ENCODE data around the gene C14orf132.
A peak's percentile ranks its signal among the peaks of the same experiment; 100 is the strongest.

Gene C14orf132

DNA sequence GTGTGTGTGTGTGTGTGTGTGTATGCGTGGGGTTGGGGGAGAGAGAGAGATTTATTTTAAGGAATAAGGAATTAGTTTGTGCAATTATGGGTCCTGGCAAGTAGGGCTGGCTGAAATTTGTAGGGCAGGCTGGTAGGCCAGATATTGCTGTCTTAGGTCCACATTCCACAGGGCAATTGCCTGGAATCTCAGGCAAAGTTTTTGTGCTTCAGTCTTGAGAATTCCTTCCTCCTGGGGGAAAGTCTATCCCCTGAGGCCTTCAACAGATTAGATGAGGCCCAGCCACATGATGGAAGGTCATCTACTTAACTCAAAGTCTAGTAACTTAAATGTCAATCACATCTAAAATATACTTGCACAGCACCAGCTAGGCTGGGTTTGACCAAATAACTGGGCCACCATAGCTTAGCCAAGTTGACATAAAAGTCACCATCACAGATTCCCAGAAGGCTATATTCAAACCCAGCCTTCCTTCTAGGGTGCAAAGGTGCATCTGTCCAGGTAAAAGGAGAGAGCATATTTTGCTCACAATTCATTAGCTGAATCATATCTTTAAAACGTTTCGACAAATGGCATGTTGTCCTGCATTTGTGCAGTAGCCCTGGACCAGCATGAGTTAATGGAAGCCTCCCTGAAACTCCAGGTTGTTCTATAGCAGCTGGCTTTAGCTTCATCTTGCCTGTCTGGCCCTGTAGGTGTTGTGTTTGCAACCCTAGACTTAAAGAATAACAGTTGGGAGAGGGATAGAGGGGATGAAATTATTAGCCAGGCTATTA lies 63.1 kb downstream of the C14orf132 start:
- DNase-seq, result peak; percentile 41

DNA sequence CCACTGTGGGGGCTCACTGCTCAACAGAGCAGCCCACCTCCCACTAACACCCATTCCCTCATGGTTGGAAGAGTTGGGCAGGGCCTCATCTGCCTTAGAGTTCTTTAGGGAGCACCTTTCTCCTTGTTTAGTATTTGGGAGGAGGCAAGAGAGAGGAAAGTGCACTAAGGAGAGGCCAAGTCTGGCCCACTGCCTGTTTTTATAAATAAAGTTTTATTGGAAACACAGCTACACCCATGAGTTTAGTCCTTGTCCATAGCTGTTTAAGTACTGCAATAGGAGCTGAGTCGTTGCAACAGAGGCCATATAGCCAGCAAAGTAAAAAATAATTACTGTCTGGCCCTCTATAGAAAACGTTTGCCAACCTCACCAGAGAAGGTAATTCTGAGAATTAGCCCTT lies 63.9 kb downstream of the C14orf132 start:
- no peak for DNase-seq

DNA sequence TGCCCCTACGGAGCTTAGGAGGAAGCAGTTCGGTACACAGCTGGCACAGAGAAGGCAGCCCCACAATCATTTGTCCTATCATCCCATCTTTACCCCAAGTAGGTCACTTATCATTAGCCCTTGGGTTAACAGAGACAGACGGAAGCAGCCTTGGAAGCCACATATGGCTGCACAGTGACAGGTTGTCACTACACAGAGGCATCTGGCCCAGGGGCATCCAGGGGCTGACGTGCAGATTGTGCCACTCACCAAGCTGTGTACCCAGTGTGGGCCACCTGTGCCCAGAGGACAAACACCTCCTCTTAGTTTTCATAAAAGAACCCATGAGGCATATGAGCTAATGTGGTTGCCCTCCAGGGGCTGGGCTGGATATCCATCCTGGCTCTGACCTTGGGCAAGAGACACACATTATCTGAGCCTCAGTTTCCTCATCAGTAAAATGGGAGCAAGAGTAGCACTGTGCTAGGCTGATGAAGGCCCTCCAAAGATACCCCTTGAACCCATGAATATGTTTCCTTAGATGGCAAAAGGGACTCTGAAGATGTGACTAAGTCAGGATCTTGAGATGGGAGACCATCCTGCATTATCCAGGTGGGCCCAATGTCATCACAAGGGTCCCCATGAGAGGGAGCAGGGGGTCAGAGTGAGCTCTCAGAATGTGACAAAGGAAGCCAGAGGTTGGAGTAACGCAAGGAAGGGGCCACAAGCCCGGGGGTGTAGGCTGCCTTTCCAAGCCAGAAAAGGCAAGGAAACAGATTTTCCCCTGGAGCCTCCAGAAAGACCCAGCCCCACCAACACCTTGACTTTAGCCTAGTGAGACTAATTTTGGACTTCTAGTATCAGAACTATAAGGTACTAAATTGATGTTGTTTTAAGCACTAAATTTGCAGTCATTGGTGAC lies 64.6 kb downstream of the C14orf132 start:
- no peak for DNase-seq

DNA sequence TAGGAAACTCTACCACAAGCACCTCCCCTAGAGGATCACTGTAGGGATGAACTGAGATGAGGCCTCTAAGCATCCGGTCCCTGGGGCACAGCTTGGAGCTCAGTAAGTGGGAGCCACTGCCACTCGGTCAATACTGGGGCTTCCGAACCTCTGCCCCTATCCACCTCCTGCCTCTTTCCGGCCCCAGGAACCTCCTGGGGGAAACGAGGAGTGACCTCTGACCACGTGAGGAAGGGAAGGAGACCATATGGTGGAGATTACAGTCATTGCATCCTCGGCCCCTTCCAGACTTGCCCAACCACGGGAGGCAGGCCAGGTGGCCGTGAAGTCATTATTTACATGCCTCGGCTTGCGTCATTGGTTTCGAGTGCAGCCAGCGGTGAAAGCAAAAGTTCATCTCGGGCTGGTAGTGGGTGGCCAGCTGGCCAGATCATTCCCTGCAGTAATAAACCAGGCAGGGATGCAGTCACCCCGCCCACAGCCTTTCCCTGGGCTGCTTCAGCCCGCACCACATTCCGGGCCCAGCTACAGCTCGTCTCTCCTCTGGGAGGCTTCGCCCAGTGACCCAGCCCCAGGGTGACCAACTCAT lies 65.4 kb downstream of the C14orf132 start:
- DNase-seq, result peak; percentile 88

DNA sequence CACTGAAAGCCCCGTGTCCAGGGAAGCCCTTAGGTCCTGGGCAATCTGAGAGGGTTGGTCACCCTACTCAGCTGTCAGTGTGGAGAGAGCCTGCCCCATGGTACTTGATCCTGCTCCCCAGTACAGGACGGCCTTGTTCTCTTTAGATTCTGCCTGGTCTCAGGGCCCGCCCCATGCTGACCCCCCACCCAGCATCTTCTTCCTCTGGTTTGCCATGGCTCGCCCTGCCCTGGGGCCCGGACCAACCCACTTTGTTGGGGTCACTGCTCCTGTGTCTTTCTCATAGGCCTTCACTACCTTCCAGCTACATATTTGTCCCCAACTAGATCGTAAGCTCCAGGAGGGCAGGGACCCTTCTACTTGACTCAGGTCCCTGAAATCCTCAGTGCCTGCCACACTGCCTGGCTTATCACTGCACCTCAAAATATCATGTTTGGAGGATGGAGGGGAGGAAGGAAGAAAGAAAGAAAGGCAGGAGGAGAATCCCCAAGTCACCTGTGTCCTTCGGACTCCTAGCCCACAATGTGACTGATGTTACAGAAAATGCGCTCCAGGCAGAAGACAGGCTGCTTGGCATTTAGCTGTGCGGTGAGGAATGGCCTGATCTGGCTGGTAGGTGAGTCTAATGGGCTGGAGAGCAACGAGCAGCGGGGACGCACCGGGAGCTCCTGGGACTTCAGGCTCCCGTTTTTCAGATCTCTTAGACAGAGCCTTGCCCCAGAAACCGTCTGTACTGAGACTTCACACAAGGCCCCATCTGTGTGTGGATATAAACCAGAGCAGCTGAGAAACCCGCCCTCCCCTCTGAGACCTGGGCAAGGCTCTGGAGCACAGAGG lies 66.1 kb downstream of the C14orf132 start:
- DNase-seq, result no peak

DNA sequence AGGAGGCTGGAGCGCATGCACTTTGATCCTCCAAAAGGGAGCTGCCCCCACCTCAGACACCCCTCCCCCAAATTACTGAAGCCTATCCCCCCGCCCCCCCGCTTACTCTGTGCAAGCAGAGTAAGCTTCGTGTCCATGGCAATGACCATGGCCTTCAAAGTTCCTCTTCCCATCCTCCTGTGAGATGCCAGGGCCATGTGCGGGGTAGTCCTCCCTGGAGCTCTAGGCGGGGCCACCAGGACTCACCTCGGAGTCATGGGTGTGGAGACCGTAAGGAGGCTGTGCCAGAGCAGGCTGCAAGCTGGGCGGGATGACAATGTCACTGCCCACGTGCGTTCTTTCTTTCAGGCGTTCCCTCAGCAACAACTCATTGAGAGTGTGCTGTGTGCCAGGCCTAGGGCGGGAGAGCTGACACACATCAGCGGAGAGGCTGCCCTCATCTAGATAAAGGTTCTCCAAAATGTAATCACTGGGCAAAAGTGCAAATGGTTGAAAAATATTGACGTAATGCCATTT lies 66.8 kb downstream of the C14orf132 start:
- no peak for DNase-seq

DNA sequence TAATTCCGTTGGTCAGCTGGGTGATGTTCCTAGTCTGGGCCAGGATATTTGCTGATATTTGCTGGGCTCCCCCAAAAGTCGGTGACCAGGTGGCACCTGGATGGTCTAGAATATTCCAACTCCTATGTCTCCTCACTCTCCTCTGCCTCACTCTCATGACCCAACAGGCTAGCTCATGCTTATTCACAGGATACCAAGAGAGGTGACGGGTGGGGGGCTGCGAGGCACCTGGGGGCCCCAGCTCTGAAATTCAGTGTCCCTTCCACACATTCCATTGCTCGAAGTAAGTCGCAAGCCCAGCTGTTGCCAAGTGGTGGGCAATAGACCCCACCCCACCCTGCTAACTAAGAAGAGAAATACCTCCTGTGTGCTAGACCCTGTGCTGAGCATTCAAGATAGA lies 67.7 kb downstream of the C14orf132 start:
- no peak for DNase-seq

DNA sequence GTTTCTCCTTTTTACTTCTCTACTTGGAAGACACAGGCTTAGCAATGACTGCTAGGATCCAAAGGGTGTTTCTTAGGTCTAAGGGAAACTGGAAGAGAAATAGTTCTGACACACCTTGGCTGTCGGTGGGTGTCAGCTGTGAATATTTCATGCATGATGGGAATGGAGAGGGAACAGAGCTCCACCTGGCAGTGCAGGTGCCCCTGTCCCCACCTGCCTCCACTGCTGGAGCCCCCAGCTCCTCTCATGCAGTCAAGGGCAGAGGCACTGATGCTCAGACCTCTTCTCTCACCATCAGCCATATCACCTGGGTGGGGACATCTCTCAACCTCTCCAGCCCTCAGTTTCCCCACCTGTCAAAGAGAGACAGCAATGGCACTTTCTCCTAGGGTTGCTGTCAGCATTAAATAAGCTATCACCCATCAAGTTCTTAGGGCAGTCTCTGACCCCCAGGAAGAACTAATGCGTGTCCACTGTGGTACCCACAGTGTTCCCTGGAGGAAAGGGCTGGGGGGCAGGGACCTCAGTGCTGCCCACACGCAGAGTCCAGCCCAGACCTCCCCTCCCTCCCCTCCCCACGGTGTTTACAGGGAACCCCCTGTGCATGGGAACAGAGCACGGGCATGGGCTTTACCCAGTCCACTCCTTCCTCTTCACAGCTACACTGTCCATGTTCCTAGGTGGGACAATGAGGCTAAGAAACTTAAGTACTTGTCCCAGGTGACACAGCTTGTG lies 69.1 kb downstream of the C14orf132 start:
- no peak for DNase-seq

DNA sequence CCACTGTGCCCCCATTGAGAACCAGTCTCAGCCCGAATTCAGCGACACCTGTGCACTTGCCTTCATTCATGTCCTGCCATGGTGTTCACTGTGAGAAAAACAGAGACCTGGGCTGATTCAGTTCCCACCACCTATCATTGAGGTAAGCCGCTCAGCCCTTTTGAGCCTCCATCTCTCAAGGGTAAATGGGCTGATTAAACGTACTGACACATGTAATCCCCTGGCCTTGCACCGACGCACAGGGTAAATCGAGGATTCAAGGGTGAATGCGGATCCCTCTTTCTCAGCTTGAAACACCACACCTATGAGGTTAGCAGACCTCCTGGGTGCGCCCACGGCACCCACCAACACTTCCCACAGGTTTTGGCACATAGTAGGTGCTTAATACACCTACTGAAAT lies 69.7 kb downstream of the C14orf132 start:
- no peak for DNase-seq

DNA sequence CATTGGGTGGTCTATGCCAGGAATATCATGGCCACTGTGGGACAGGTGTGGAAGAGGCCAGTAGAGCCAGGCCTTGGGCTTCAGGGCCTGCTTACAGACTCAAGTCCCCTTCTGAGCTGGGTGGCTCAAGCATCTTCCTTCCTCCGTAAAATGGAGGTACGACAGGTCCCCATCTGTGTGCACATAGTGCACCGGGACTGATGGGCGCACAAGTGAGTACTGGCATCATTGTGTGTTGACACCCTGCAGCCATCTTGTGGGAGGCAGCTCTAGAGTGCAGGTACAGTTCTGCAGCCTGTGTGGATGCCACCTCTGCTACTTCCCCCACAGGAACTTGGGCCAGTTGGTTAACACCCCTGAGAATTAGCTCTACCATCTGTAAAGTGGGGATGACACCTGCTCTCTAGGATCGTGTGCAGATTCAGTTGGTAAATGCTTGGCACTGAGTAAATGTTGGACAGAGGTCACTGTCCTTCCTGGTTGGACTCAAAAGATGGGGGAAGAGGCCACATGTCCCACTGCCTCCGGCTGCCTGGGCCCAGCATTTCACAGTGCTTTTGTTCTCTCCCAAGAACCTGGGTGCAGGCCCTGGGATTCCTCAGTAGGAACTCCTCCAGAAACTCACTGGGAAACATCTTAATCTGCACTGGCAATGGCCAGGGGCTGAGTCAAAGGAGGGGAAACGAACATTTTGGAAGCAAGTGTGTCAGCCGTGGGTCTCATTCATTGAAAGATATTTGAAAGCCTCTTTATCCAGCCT lies 70.6 kb downstream of the C14orf132 start:
- DNase-seq, result no peak

DNA sequence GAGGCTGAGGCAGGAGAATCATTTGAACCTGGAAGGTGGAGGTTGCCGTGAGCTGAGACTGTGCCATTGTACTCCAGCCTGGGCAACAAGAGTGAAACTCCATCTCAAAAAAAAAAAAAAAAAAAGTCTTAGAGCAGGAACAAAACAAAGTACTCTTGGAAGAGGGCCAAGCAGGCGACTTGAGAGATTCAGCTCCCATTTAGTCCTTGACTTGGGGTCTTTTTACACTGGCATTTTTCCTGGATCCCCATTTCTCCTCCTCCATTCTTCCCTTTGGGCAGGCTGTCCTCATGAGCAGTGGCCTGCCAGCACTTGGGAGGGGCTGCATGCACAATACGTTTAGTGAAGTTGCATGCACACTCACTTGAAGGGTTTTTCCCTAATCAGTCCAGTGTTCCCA lies 72.9 kb downstream of the C14orf132 start:
- DNase-seq, result no peak

DNA sequence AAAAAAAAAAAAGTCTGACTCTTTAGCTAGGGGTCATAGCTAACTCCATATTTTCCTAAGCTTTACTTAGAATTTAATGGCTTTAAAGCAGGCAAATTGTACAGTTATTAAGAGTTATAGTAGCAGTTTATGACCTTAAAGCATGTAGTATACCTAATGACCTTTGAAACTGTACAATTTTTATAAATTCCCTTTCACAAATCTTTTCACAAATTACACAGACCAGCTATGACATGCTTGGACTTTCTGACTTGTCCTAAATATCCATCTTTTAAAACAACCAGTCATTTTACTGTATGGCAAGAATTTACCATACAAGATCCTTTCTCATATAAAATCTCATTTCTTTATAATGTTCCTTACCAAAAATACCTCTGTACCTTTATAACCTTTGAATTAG lies 74.8 kb downstream of the C14orf132 start:
- no peak for DNase-seq

DNA sequence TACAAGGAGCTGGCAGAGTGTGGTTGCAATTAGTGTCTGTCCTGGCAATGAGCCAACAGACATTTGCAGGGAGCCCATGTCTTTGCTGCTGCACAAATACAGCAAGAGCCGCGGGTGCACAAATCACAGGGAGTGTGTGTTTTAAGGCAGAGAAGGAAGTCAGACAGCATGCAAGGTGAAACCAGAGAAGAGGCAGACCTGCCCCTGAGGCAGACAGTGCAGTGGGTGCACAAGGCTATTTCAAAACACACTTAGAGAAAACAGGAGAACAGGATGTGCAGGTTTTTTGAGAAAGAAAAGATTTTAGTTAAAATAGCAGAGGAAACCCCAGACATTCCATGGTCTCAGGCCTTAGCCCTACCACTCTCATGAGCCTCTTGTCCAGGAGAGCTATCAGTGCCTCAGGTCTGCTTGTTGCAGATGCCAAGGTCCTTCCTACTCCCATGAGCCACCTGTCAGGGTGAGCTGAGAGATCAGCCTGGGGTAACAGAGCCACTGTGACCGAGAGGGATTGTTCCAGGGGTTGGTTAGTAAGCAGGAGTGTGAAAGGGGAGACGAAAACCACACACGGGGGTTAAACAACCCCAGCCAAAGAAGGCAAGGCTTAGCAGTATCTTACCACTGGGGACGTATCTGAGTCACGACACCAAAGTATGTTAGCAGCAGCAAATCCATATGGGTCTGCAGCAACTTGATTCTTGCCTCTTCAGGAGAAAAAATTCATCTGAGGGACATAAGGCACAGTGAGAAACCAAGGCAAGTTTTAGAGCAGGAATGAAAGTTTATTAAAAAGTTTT lies 78.1 kb downstream of the C14orf132 start:
- peak; percentile 64 for DNase-seq

DNA sequence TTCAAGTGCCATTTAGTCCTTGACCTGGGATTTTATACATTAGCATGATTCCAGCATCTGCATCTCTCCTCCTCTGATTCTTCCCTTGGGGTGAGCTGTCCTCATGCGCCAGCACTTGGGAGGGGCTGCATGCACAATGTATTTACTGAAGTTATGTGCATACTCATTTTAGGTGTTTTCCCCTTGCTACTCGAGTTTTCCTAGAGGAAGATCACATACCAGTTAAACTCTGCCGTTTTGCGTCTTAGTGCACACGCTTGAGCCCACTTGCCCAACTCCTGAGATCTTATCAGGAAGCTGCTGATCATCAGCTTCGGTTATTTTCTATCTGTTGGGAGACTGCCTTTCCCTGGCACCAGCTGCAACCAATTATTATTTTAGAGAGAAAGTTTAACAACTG lies 78.8 kb downstream of the C14orf132 start:
- DNase-seq, result no peak

DNA sequence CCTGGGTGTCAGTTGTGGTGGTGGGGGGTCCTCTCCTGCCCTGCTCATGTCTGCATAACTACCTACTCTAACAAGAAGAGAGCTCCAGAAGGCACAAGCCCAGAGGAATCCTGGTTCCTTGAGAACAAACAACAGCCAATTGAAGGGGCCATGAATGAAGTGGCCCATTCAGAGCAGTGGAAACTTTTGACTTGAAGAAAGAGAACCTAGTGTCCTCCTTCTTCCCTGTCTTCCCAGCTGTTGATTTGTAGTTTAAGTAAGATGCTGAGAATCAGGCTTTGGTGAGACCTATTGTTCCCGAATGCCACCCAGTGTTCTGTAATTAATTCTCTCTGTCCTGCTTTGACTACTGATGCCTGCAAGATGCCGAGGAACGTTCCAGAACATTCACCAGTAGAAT lies 79.2 kb downstream of the C14orf132 start:
- DNase-seq, result no peak

DNA sequence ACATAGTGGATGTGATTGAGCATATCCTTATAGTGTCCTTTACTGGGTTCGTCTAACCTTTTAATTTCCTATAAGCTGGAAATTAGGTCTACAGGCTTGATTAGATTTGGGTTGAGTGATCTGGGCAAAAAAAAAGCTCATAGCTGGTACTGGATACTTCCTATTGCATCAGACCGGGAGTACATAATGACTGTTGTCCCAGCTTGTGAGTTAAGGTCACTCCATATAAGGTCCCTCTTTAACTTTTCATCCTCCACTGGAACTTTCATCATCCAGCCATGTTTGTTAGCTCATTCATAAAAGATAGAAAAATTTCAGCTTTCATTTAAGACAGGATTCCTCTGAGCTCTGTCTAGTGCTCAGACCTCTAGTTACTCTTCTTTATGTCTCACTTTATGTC lies 80.8 kb downstream of the C14orf132 start:
- DNase-seq, result no peak

DNA sequence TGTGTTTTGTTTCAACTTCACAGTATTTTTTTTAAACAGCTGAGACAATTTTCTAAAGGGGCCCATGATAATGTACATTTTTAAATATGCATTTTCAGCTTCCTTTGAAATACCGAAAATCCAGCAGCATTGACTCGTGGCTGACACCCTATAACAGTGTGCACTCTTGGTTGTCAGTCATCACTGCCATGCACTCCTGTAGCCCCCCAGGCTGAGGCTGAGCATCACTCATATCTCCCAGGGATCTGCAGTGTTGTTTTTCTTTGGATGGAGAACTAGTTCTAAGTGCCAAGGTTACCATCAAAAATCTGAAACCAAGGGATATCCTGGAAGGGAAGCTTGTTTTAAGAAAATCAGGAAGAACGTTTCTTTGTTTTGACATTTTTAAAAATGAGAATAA lies 81.2 kb downstream of the C14orf132 start:
- no peak for DNase-seq

DNA sequence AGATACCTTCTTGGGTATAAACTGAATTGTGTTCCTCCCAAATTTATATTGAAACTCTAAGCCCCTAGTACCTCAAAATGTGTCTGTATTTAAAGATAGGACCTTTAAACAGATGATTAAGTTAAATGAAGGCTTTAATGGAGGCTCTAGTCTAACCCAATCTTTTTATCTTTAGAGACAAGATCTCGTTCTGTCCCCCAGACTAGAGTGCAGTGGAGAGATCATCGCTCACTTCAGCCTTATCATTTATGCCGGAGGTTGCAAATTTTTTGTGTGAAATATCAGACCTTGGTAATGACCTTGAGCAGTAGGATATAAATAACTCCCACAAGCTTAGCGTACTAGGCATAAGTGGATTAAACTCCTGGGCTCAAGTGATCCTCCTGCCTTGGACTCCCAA lies 81.8 kb downstream of the C14orf132 start:
- DNase-seq, result no peak

DNA sequence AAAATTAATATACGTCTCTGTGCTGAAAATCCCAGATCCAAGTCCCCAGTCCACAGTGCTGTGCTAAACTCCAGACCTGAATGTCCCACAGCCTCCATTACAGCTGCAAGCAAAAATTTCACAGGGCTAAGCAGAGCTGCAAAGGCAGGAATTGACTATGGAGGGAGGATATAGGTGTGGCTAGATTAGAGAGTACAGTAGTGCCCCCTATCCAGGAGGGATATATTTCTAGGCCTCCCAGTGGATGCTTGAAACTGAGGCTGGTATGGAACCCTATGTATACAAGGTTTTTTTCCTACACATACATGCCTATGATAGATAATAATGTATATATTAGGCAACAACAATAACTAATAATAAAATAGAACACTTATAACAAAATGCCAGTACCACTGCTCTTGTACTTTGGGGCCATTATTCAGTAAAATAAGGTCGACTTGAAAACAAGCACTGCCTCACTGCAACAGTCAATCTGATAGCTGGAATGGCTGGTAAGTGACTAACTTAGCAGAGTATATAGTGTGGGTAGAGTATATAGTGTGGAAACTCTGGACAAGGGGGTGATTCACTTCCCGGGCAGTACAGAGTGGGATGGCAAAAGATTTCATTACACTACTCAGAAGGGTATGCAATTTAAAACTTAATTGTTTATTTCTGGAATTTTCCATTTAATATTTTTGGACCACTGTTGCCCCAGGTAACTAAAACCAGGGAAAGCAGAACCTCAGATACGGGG lies 82.7 kb downstream of the C14orf132 start:
- DNase-seq, result peak; percentile 68

DNA sequence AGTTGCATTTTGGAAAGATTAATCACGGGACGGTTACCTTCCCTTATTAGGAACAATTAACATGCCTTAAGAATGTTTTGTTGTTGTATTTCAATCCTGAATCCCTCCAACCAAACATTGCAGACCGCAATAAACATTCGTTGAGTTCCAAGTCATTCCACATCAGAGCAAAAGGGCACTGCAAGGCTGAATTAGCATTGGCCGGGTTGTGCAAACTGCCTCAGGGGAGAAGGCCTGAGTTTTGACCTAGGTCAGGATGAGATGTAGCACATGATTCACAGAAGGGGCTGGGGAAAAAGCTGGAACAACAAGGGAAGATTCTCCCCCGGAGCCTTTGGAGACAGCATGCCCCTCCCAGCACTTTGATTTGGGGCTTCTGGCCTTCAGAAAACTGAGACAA lies 83.3 kb downstream of the C14orf132 start:
- peak; percentile 72 for DNase-seq

All from fibroblast of skin of right quadriceps (primary cell).